Duodenal mucosa (tissue), 2 donors: ENCODE measurements around the gene DPT.

Experiments used
- H3K27ac ChIP-seq: one replicate; pipeline ENCODE4 v1.7.0; 2013; ENCODE audit warnings: low read depth, low read length
- H3K27me3 ChIP-seq, 2 donors: one replicate each; pipeline ENCODE4 v1.7.0; 2013; ENCODE audit warnings: low read length in 2 of 2, control low read depth in 1 of 2; ENCODE audit not compliant: insufficient read depth in 2 of 2, control insufficient read depth in 1 of 2
- H3K36me3 ChIP-seq, 2 donors: one replicate each; pipeline ENCODE4 v1.7.0; 2013; ENCODE audit warnings: low read length in 2 of 2, control low read depth in 1 of 2; ENCODE audit not compliant: insufficient read depth in 2 of 2, control insufficient read depth in 1 of 2
- H3K4me1 ChIP-seq, 2 donors: one replicate each; pipeline ENCODE4 v1.7.0; 2013; ENCODE audit warnings: low read length in 2 of 2, control low read depth in 1 of 2; ENCODE audit not compliant: insufficient read depth in 2 of 2, control insufficient read depth in 1 of 2
- H3K4me3 ChIP-seq, 2 donors: one replicate each; pipeline ENCODE4 v1.7.0; 2013; ENCODE audit warnings: low read length in 2 of 2, low read depth in 1 of 2
- H3K9ac ChIP-seq, 2 donors: one replicate each; pipeline ENCODE4 v1.7.0; 2013; ENCODE audit warnings: low read length in 2 of 2, low read depth in 1 of 2
- H3K9me3 ChIP-seq, 2 donors: one replicate each; pipeline ENCODE4 v1.7.0; 2013; ENCODE audit warnings: low read length in 2 of 2, control low read depth in 1 of 2; ENCODE audit not compliant: control insufficient read depth in 1 of 2

Gene DPT

DNA sequence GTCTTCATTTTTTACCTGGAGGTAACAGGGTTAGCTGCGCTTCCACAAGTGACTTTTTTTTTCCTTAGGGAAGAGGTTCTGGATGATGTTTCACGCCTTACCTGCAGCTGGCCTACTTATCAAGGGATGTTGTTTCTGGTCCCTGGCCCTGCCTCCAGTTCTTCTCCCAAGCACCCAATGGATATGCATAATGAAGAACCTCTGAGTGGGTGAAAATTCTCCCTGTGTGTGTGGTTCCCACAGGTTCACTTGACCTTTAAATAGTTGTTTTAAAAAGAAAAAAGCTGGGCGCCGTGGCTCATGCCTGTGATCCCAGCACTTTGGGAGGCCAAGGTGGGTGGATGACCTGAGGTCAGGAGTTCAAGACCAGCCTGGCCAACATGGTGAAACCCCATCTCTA lies 31.8 kb upstream of the DPT start:
- Histone ChIP-seq H3K27ac (no peak overlapping the region), H3K4me1 (no peaks in the 10 kb centered on the region), H3K9me3 (no peaks in the 10 kb centered on the region), H3K9ac (no peak overlapping the region), H3K4me3 (no peak overlapping the region), H3K36me3 (no peaks in the 10 kb centered on the region), H3K27me3 (no peaks in the 10 kb centered on the region)

GRCh38 chr1:168760241-168760640 lies 31.2 kb upstream of the DPT start:
- no peaks in the 10 kb centered on the region for H3K4me1 ChIP-seq
- H3K36me3 ChIP-seq = no peaks in the 10 kb centered on the region
- H3K27me3 ChIP-seq = no peaks in the 10 kb centered on the region
- no peak overlapping the region for H3K4me3 ChIP-seq
- H3K9me3 ChIP-seq = no peaks in the 10 kb centered on the region
- no peak overlapping the region for H3K9ac ChIP-seq
- no peak overlapping the region for H3K27ac ChIP-seq

- H3K4me1 ChIP-seq = no peaks in the 10 kb centered on the region
- no peaks in the 10 kb centered on the region for H3K27me3 ChIP-seq
- H3K9ac ChIP-seq = no peak overlapping the region
- H3K36me3 ChIP-seq = no peaks in the 10 kb centered on the region
- H3K27ac ChIP-seq = no peak overlapping the region
- no peak overlapping the region for H3K4me3 ChIP-seq
- no peaks in the 10 kb centered on the region for H3K9me3 ChIP-seq
Observed at GRCh38 chr1:168759077-168759476, 30.1 kb upstream of the DPT start.

GRCh38 chr1:168758503-168758902 lies 29.5 kb upstream of the DPT start:
- Histone ChIP-seq H3K36me3 (no peaks in the 10 kb centered on the region), H3K4me3 (no peak overlapping the region), H3K27ac (no peak overlapping the region), H3K9ac (no peak overlapping the region), H3K9me3 (no peaks in the 10 kb centered on the region), H3K4me1 (no peaks in the 10 kb centered on the region), H3K27me3 (no peaks in the 10 kb centered on the region)

DNA sequence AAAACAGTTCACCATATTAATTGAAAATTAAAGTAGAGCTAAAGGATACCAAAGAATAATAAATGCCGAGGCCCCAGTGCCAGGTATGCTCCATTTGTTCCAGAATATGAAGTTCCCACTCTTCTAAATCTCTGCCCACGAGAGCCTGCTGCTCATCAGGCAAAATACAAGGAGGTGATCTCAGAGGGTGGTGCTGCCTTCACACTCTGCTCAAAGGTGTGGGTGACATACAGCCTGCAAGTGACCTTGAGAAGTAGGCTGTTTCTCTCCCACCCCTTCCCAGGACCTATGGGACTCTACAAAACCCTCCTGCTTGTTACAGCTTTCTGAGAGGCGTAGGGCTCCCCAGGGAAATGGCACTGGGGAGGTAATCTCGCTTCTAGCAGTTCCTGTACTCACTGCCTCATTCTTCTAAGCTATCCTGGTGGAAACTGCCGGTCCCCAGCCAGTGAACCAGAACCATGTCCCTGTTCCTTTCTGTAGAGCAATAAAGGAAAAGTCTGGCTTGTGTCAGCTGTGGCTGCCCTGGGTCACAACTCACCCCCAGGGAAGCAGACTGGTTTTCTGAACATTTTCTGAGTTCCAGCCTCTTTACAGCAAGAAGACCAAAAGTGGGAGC lies 26.9 kb upstream of the DPT start:
- H3K36me3 ChIP-seq = no peaks in the 10 kb centered on the region
- H3K27me3 ChIP-seq = peaks cover 0 to 3% of the 10 kb centered on the region in 2 donors
- no peak overlapping the region for H3K9ac ChIP-seq
- H3K4me1 ChIP-seq = peaks cover 3 to 7% of the 10 kb centered on the region in 2 donors
- no peaks in the 10 kb centered on the region for H3K9me3 ChIP-seq
- H3K27ac ChIP-seq = no peak overlapping the region
- H3K4me3 ChIP-seq = no peak overlapping the region

DNA sequence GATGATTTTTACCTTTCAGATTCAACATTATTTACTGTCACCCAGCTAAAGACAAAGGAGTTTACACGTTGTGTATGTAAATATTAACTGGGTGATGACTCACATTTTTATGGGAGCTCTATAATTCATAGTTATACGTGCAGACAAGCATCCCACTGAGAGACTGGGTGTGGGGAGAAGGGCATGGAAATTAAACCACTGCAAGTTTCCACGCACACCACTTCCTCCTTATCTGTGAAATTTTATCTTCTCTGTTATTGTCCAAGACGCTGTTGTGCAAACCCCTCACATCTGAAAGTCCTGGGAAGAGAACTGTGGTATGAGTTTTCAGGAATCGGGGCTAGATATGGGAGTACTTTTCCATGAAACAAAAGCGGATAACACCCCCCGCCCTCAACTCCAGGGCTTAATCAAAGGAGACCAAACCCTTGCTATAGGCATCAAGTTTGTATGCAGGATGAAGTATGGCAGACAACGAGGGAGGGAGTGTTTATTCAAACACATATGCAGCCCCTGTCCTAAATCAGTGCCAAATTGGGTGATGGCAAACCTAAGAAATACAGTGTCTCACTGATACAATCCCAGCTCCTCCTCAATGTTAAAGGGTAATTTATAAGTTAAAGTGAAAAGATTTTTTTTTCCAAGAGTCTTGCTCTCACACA lies 23.3 kb upstream of the DPT start:
- Histone ChIP-seq H3K27ac (no peak overlapping the region), H3K36me3 (no peaks in the 10 kb centered on the region), H3K9me3 (no peaks in the 10 kb centered on the region), H3K4me3 (no peak overlapping the region), H3K27me3 (peaks cover 0 to 3% of the 10 kb centered on the region in 2 donors), H3K9ac (no peak overlapping the region), H3K4me1 (peaks cover 3 to 7% of the 10 kb centered on the region in 2 donors)

DNA sequence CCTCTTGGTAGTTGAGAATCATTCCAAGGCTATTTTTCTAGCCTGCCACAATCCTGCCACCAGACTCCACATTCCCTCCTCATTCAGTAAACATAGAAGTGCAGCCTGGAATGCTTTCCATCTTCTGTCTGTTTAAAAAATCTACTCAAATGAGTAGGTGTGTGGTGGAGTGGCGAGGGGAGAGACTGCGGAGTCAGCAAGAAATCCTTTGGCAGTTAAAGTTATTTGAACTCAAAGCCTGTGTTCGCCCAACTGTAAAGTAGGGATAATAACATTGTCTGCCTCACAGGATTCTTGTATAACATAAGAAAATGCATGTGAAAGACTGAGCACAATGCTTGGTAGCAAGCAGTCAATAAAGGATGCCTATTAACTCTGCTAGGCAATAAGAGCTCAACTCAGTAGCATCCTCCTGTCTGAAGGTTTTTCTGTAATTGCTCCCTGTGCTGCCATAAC lies 22.2 kb upstream of the DPT start:
- H3K9me3 ChIP-seq = no peaks in the 10 kb centered on the region
- H3K4me1 ChIP-seq = peaks cover 3 to 7% of the 10 kb centered on the region in 2 donors
- H3K27me3 ChIP-seq = peaks cover 0 to 3% of the 10 kb centered on the region in 2 donors
- H3K9ac ChIP-seq = no peak overlapping the region
- no peak overlapping the region for H3K4me3 ChIP-seq
- H3K36me3 ChIP-seq = no peaks in the 10 kb centered on the region
- H3K27ac ChIP-seq = no peak overlapping the region

DNA sequence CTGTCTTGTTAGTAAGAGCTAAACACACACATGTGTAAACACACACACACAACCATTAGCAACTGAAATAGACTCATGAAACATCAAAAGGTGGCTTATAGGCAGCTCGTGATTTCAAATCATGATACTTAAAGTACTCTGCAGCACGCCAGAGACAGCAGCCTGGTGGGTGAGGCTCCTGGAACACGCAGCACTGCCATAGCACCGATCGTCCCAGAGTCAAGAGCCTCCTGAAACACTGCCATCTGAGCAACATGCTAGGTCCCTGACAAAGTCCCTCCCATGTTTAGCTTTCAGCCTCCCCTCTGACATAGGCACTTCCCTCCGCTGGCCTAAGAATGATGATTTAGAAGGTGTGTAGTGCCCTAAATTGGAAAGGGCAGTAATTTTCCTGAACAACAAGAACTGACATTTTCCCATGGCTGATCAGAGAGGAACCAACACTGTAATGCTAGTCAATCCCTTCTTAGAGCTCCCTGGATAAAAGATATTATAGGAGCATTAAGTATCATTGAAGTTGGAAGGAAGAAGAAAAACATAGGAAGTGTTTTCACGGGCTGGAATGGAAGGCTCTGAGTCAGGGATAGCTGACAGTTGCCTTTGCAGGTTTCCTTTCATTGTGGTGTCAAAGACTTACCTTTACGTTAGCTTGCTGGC lies 14.1 kb upstream of the DPT start:
- no peak overlapping the region for H3K27ac ChIP-seq
- no peak overlapping the region for H3K9ac ChIP-seq
- H3K27me3 ChIP-seq = no peaks in the 10 kb centered on the region
- H3K4me3 ChIP-seq = no peak overlapping the region
- no peaks in the 10 kb centered on the region for H3K4me1 ChIP-seq
- no peaks in the 10 kb centered on the region for H3K9me3 ChIP-seq
- H3K36me3 ChIP-seq = no peaks in the 10 kb centered on the region

DNA sequence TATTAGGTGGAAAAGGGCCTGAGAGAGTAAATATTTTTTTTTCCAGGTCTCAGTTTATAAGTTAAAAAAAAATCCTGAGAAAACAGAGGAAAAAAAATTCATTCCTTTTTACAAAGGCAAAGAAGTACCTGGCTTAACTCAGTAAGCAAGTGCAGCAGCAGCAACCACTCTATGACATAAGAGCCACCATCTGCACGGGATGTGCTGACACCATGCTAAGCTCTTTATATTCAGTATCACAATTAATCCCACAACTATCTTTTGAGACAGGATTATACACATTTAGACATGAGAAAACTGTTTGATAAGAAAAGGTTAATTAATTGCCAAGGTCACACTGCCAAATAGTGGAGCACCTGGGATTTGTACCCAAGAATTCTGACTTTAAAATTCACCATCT lies 13.4 kb upstream of the DPT start:
- Histone ChIP-seq H3K36me3 (no peaks in the 10 kb centered on the region), H3K9ac (no peak overlapping the region), H3K4me1 (no peaks in the 10 kb centered on the region), H3K27me3 (no peaks in the 10 kb centered on the region), H3K9me3 (no peaks in the 10 kb centered on the region), H3K27ac (no peak overlapping the region), H3K4me3 (no peak overlapping the region)

- H3K9me3 ChIP-seq = no peaks in the 10 kb centered on the region
- H3K4me3 ChIP-seq = no peak overlapping the region
- no peaks in the 10 kb centered on the region for H3K36me3 ChIP-seq
- no peaks in the 10 kb centered on the region for H3K27me3 ChIP-seq
- H3K4me1 ChIP-seq = no peaks in the 10 kb centered on the region
- no peak overlapping the region for H3K9ac ChIP-seq
- no peak overlapping the region for H3K27ac ChIP-seq
Observed at GRCh38 chr1:168739908-168740307, 10.9 kb upstream of the DPT start.
